ENCODE data around the gene TMEM236.

Gene TMEM236

DNA sequence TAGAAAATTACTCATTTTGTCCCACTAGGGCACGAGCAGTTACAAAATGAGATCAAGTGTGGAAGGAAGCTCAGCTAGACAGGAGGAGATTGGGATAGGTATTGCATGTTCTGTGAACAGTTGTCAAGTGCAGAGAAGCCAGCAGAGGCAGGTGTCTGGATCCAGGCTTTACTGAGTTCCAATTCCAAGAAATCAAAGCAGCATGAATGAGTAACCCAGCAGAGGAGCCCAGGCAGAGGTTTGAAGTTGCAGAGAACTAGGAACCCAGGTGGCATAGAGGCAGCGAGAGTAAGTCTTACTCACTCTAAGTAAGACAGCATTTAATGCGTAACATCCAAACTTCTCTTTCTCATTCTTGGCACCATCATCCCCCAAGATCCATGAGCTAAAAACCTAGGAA, 68.9 kb downstream of the TMEM236 start:
- TF ChIP-seq, protein P1, sequence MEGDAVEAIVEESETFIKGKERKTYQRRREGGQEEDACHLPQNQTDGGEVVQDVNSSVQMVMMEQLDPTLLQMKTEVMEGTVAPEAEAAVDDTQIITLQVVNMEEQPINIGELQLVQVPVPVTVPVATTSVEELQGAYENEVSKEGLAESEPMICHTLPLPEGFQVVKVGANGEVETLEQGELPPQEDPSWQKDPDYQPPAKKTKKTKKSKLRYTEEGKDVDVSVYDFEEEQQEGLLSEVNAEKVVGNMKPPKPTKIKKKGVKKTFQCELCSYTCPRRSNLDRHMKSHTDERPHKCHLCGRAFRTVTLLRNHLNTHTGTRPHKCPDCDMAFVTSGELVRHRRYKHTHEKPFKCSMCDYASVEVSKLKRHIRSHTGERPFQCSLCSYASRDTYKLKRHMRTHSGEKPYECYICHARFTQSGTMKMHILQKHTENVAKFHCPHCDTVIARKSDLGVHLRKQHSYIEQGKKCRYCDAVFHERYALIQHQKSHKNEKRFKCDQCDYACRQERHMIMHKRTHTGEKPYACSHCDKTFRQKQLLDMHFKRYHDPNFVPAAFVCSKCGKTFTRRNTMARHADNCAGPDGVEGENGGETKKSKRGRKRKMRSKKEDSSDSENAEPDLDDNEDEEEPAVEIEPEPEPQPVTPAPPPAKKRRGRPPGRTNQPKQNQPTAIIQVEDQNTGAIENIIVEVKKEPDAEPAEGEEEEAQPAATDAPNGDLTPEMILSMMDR (IDR thresholded peaks at IDR 0.05; ENCODE audit: borderline replicate concordance, control extremely low read depth, extremely low read depth, insufficient read depth, missing control alignments) = no peak
- in situ Hi-C loops (cut with MboI; ENCODE audit: low sequenced_read_pairs, unreplicated experiment) = no loop called here
- DNase-seq (ENCODE audit: low spot score) = no peak

DNA sequence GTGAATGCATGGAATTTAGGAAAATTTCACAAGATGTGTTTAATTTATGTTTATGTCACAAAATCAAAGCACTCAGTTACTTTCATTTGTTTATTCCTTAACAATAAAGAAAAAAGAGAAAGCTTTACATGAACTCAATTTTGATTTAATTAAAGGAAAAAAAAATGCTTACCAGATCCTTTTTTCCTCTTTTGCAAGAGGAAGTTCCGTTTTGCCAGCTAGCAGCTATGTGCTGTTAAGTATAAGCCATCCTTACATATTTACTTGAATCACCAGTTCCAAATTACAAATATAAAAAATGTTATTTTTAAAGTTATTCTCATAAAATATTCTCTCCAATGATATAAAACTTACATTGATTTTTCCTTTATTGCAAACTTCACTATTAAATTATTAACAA, 69.9 kb downstream of the TMEM236 start:
- TF ChIP-seq, protein P1 (IDR thresholded peaks at IDR 0.05; ENCODE audit: borderline replicate concordance, control extremely low read depth, extremely low read depth, insufficient read depth, missing control alignments) = no peak
- DNase-seq (ENCODE audit: low spot score) = no peak
- in situ Hi-C loops (cut with MboI; ENCODE audit: low sequenced_read_pairs, unreplicated experiment) = no loop called here

DNA sequence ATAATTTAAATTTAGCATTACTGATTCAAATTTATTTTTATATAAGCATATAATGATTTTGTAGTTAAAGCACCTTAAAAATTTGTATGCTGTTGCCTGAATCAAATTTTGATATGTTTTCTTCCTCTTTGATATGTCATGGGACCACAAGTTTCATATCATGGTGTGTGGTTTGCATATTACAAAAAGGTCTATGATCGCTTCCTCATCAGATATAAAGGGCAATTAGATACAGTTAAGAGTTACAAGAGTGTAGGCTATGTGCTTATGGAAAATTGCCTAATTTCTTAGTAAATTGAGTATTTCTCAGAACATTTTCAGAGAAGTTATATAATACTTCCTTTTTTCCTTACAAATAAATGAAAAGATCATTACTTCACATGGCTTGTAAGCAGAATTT, 79.3 kb downstream of the TMEM236 start:
- TF ChIP-seq, protein P1 (IDR thresholded peaks at IDR 0.05; ENCODE audit: borderline replicate concordance, control extremely low read depth, extremely low read depth, insufficient read depth, missing control alignments) = no peak
- in situ Hi-C loops (cut with MboI; ENCODE audit: low sequenced_read_pairs, unreplicated experiment) = no loop called here
- no peak for DNase-seq (ENCODE audit: low spot score)

DNA sequence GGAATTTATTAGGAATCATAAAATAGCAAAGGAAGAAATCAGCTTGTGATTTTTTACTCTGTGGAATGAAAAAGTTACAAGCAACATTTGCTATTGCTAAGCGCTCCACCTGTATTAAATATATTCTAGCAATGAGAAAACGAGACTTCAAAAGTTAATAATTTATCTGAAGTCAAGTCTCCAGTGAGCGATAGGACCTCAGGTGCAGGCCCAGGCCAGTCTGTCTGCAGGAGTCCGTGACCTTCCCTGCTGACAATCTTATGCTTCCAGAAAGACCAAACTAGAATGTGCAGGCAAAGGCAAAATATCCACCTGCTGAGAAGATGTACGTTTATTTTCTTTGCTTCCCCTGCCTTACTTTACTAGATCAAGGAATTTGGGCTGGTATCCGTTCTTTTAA, 79.9 kb downstream of the TMEM236 start:
- TF ChIP-seq, protein P1 (IDR thresholded peaks at IDR 0.05; ENCODE audit: borderline replicate concordance, control extremely low read depth, extremely low read depth, insufficient read depth, missing control alignments) = no peak
- in situ Hi-C loops (cut with MboI; ENCODE audit: low sequenced_read_pairs, unreplicated experiment) = no loop called here
- DNase-seq (ENCODE audit: low spot score) = no peak

DNA sequence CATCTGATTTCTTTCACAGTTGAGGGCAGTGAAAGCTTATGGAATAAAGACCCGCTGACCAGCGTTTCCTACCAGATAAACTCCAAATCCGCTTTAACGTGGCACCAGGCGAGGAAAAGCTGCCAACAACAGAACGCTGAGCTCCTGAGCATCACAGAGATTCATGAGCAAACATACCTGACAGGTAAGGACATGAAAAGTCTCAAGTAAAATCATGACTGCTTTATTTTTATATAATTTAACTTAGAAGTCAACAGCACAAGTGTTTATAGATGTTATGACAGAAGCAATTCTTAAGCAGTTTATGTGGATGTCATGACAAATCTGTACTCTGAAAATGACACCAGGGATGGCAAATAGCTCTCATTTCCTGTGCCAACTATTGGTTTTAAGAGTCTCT, 81.7 kb downstream of the TMEM236 start:
- TF ChIP-seq, protein P1 (IDR thresholded peaks at IDR 0.05; ENCODE audit: borderline replicate concordance, control extremely low read depth, extremely low read depth, insufficient read depth, missing control alignments) = no peak
- DNase-seq (ENCODE audit: low spot score) = no peak
- in situ Hi-C loops (cut with MboI; ENCODE audit: low sequenced_read_pairs, unreplicated experiment) = no loop called here

DNA sequence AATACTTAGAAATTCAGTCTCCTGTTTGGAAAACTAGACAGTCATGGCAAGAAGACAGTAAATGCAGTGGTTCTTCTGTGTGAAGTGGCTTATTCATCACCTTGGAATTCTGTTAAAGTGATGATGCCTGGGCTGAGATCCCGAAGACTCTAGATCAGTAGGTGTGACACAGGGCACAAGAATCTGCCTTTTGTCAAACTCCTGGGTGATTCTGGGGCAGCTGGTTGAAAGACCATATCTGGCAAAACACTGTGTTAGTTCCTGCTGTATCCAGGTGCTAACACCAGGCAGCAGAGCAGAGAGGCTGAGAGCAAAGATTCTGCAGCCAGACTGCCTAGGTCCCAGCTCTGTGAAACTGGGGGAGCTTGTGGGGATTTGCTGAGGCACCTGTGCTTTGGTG, 83.7 kb downstream of the TMEM236 start:
- TF ChIP-seq, protein P1 (IDR thresholded peaks at IDR 0.05; ENCODE audit: borderline replicate concordance, control extremely low read depth, extremely low read depth, insufficient read depth, missing control alignments) = no peak
- in situ Hi-C loops (cut with MboI; ENCODE audit: low sequenced_read_pairs, unreplicated experiment) = no loop called here
- no peak for DNase-seq (ENCODE audit: low spot score)

DNA sequence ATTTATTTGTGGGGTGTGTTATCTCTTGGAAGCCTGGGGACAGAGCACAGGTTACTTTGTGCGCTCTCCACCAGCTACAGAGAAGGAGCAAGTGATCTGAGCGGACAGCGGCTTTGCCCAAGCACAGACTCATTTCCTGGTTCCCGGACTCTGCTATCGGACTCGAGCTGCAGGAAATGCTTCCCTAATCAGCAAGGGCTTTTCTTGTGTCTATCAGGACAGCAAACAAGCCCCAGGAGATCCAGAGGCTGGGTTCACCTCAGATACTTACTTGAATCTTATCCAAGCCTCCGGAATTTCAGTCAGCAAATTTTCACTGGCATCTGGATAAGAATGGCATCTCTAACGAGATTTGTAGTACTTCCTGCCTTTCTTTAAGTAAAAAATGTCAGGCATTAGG, 84.9 kb downstream of the TMEM236 start:
- in situ Hi-C loops (cut with MboI; ENCODE audit: low sequenced_read_pairs, unreplicated experiment) = no loop called here
- TF ChIP-seq, protein P1 (IDR thresholded peaks at IDR 0.05; ENCODE audit: borderline replicate concordance, control extremely low read depth, extremely low read depth, insufficient read depth, missing control alignments) = no peak
- no peak for DNase-seq (ENCODE audit: low spot score)
